ENCODE measurements around the gene EPN2. TPM values are rescaled to one million over a fixed set of nuclear protein-coding genes. Genes with fewer than 3 reads are reported as not detected.

EPN2 gene
- polyA plus RNA-seq, 1 of the 3 experiments (the other 2 are of a cell fraction): 38.9 TPM

DNA sequence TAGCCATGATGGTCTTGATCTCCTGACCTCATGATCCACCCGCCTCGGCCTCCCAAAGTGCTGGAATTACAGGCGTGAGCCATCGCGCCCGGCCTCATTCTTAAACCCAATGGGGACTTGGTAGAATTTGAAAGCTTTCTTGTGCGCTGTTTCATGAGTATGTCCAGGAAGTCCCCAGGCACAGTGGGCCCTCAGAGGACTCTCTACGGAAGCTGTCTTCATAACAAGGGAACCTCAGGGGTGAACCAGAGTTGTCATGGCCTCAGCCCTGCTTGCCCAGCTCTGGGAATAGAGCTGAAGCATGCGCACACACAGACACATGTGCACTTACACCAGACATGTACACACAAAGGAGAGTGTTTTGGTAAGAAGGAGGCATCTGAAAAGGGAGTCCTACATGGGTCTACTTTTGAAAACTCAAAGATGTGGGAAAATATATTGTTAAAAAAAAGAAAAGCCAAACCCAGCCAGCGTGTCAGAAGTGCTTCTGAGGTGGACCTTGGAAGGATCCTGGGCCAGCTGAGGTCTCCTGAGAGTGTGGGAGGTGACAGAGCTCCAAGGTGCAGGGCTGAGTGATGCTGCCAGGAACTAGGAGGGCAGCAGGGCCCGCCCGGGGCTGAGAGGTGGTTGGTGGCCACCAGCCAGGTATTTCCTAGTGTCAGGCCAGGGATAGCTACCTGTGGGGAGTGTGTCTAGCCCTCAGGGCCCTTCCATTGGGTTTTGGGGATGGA, 54.6 kb downstream of the EPN2 start:
- ChIA-PET CTCF (interaction anchor here (1.0 to 1.4 kb wide), 2 partner anchors 53 to 155 kb away, joined by 3 read pairs; no protein-coding TSS in a partner anchor), POLR2A (no interaction called here)
- H3K9me2 ChIP-seq: no peaks in the 10 kb centered on the region
- no peak overlapping the region for H2AFZ ChIP-seq (ENCODE audit: low read depth)
- H3K27ac ChIP-seq (ENCODE audit: low read depth in 2 of 2, low read length in 1 of 2): no peak overlapping the region
- H3K79me2 ChIP-seq (ENCODE audit: insufficient read depth): peaks cover 34% of the 10 kb centered on the region; the same call in 1 of the 2 replicates
- no peaks in the 10 kb centered on the region for H3F3A ChIP-seq (replicated peaks; ENCODE audit: insufficient read depth)
- no peak for TF ChIP-seq SIN3A (IDR thresholded peaks at IDR 0.05; ENCODE audit: borderline replicate concordance, low read depth, low read length)
- TF ChIP-seq FOXM1 (IDR thresholded peaks at IDR 0.05; ENCODE audit: low read depth): no peak
- TF ChIP-seq POLR2AphosphoS5 (IDR thresholded peaks at IDR 0.05; ENCODE audit: low read depth, low read length): no peak
- TF ChIP-seq, protein P1, sequence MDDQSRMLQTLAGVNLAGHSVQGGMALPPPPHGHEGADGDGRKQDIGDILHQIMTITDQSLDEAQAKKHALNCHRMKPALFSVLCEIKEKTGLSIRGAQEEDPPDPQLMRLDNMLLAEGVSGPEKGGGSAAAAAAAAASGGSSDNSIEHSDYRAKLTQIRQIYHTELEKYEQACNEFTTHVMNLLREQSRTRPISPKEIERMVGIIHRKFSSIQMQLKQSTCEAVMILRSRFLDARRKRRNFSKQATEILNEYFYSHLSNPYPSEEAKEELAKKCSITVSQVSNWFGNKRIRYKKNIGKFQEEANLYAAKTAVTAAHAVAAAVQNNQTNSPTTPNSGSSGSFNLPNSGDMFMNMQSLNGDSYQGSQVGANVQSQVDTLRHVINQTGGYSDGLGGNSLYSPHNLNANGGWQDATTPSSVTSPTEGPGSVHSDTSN (IDR thresholded peaks at IDR 0.05): no peak
- no peak for TF ChIP-seq MXI1 (IDR thresholded peaks at IDR 0.05; ENCODE audit: low read depth, low read length)
- TF ChIP-seq, protein P2, sequence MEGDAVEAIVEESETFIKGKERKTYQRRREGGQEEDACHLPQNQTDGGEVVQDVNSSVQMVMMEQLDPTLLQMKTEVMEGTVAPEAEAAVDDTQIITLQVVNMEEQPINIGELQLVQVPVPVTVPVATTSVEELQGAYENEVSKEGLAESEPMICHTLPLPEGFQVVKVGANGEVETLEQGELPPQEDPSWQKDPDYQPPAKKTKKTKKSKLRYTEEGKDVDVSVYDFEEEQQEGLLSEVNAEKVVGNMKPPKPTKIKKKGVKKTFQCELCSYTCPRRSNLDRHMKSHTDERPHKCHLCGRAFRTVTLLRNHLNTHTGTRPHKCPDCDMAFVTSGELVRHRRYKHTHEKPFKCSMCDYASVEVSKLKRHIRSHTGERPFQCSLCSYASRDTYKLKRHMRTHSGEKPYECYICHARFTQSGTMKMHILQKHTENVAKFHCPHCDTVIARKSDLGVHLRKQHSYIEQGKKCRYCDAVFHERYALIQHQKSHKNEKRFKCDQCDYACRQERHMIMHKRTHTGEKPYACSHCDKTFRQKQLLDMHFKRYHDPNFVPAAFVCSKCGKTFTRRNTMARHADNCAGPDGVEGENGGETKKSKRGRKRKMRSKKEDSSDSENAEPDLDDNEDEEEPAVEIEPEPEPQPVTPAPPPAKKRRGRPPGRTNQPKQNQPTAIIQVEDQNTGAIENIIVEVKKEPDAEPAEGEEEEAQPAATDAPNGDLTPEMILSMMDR (IDR thresholded peaks at IDR 0.05): no peak
- no peaks in the 10 kb centered on the region for H3K27me3 ChIP-seq (ENCODE audit: insufficient read depth)
- peaks cover 0 to 20% of the 10 kb centered on the region in 2 experiments; a peak in 1 of 4 replicates for H3K4me1 ChIP-seq (ENCODE audit: control insufficient read depth in 1 of 2, insufficient read depth in 2 of 2, low read depth in 1 of 2, low read length in 1 of 2)
- WGBS (ENCODE audit: low lambda C conversion rate): 86% methylated on average over 10 of the region's 12 CpGs
- H3K9me3 ChIP-seq: no peaks in the 10 kb centered on the region
- no peak overlapping the region for H3K4me3 ChIP-seq (ENCODE audit: low read depth in 2 of 2, low read length in 1 of 2)
- H3K9ac ChIP-seq: no peak overlapping the region
- H4K20me1 ChIP-seq (ENCODE audit: insufficient read depth): peaks cover 26% of the 10 kb centered on the region; the same call in 1 of the 2 replicates
- no peak overlapping the region for H3K4me2 ChIP-seq
- H3K36me3 ChIP-seq (replicated peaks in 1 of 2; ENCODE audit: control insufficient read depth in 1 of 2, insufficient read depth in 2 of 2, low read length in 1 of 2): peaks cover under 1 to 10% of the 10 kb centered on the region in 2 experiments
- DNase-seq: no peak

DNA sequence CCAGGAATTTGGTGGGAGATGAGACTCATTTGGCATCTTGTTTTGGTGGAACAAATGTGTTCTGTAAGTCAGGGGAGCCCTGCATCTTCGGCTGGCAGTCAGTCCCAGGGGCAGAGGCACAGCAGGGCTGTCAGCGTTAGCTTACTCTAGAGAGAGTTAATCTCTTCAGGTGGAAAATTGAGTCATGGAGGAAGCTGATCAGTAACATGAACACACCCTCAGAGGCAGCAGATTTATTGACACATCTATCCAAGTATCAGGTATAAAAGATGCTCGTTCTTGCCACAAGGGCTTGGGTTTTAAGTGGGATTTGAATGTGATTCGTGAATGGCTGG, 55.2 kb downstream of the EPN2 start:
- no peak overlapping the region for H3K27ac ChIP-seq (ENCODE audit: low read depth in 2 of 2, low read length in 1 of 2)
- no peaks in the 10 kb centered on the region for H3F3A ChIP-seq (replicated peaks; ENCODE audit: insufficient read depth)
- no peak overlapping the region for H3K4me2 ChIP-seq
- CTCF ChIA-PET: interaction anchor here (1.0 to 1.4 kb wide), 2 partner anchors 54 to 154 kb away, joined by 3 read pairs; no protein-coding TSS in a partner anchor
- peaks cover 0 to 20% of the 10 kb centered on the region in 2 experiments; a peak in 1 of 4 replicates for H3K4me1 ChIP-seq (ENCODE audit: control insufficient read depth in 1 of 2, insufficient read depth in 2 of 2, low read depth in 1 of 2, low read length in 1 of 2)
- no peak for DNase-seq
- H3K27me3 ChIP-seq (ENCODE audit: insufficient read depth): no peaks in the 10 kb centered on the region
- H3K9me3 ChIP-seq: no peaks in the 10 kb centered on the region
- peaks cover 3 to 4% of the 10 kb centered on the region in 2 experiments for H3K36me3 ChIP-seq (replicated peaks in 1 of 2; ENCODE audit: control insufficient read depth in 1 of 2, insufficient read depth in 2 of 2, low read length in 1 of 2)
- H3K4me3 ChIP-seq (ENCODE audit: low read depth in 2 of 2, low read length in 1 of 2): no peak overlapping the region
- H4K20me1 ChIP-seq (ENCODE audit: insufficient read depth): peaks cover 25% of the 10 kb centered on the region; the same call in 1 of the 2 replicates
- TF ChIP-seq, protein P3, sequence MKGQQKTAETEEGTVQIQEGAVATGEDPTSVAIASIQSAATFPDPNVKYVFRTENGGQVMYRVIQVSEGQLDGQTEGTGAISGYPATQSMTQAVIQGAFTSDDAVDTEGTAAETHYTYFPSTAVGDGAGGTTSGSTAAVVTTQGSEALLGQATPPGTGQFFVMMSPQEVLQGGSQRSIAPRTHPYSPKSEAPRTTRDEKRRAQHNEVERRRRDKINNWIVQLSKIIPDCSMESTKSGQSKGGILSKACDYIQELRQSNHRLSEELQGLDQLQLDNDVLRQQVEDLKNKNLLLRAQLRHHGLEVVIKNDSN (IDR thresholded peaks at IDR 0.05; ENCODE audit: borderline replicate concordance, low read depth): no peak
- no peak for TF ChIP-seq TCF12 (IDR thresholded peaks at IDR 0.05)
- no peak for TF ChIP-seq FOXM1 (IDR thresholded peaks at IDR 0.05; ENCODE audit: low read depth)
- no peak for TF ChIP-seq GATA2 (CRISPR knock-in tag; IDR thresholded peaks at IDR 0.05)
- TF ChIP-seq RXRA (IDR thresholded peaks at IDR 0.05; ENCODE audit: borderline replicate concordance, low read depth): no peak
- TF ChIP-seq, protein P4, sequence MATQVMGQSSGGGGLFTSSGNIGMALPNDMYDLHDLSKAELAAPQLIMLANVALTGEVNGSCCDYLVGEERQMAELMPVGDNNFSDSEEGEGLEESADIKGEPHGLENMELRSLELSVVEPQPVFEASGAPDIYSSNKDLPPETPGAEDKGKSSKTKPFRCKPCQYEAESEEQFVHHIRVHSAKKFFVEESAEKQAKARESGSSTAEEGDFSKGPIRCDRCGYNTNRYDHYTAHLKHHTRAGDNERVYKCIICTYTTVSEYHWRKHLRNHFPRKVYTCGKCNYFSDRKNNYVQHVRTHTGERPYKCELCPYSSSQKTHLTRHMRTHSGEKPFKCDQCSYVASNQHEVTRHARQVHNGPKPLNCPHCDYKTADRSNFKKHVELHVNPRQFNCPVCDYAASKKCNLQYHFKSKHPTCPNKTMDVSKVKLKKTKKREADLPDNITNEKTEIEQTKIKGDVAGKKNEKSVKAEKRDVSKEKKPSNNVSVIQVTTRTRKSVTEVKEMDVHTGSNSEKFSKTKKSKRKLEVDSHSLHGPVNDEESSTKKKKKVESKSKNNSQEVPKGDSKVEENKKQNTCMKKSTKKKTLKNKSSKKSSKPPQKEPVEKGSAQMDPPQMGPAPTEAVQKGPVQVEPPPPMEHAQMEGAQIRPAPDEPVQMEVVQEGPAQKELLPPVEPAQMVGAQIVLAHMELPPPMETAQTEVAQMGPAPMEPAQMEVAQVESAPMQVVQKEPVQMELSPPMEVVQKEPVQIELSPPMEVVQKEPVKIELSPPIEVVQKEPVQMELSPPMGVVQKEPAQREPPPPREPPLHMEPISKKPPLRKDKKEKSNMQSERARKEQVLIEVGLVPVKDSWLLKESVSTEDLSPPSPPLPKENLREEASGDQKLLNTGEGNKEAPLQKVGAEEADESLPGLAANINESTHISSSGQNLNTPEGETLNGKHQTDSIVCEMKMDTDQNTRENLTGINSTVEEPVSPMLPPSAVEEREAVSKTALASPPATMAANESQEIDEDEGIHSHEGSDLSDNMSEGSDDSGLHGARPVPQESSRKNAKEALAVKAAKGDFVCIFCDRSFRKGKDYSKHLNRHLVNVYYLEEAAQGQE (IDR thresholded peaks at IDR 0.05; ENCODE audit: low read depth, low read length): no peak
- 98% methylated on average over 4 of the region's 4 CpGs for WGBS (ENCODE audit: low lambda C conversion rate)
- POLR2A ChIA-PET: no interaction called here
- no peaks in the 10 kb centered on the region for H3K9me2 ChIP-seq
- no peak overlapping the region for H2AFZ ChIP-seq (ENCODE audit: low read depth)
- no peak overlapping the region for H3K9ac ChIP-seq
- peaks cover 39% of the 10 kb centered on the region; the same call in 1 of the 2 replicates for H3K79me2 ChIP-seq (ENCODE audit: insufficient read depth)

Measured in SK-N-SH (cell line).